ENCODE data around the gene NRTN.
"Not testable (repeated sequence)": the region's sequence is repeated elsewhere in the genome, so short reads cannot be mapped to it uniquely, and the experiment has no call there.

NRTN gene, protein sequence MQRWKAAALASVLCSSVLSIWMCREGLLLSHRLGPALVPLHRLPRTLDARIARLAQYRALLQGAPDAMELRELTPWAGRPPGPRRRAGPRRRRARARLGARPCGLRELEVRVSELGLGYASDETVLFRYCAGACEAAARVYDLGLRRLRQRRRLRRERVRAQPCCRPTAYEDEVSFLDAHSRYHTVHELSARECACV

DNA sequence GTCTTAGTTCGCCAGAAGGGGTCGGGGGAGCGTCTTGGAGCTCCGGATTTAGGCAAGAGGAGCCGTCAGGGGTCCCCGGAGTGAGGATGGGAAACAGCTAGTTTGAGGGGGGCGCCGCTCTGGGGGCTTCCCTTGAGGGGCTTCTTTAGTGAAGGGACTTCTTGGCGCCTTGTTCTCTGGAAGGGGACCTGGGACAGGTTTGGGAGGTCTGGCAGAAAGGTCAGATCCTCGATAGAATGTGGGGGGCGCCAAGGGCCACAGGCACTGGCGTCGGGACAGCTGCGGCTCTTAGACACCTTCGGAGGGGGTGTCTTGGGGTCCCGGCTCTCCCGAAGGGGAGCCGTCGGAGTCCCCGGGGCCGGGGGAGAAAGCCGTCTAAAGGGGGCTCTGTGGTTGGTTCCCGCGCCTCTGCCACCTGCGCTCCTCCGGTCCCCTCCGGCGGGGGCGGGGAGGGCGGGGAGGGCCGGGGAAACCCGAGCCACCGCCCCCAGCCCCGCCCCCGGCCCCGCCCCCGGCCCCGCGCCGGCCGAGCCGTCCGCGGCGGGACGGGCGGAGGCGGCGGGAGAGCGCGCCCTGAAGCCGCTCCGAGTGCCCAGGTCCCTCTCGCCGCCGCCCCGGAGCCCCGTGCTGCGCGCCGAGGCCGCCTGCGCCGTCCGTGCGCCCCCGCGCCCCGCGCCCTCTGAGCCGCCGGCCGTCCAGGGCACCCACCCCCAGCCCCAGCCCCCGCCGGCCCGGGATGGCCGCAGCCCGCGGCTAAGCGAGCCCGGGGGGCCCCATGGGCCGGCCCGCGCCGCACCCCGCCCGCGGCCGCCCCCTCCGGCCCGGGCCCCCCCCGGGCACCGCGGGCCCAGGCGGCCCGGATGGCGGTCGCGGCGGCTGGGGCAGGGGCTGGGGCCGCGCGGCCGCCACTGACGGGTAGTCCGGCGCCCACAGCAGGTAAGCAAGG, at the start of gene NRTN:
TSS of gene NRTN (plus strand) at position 552 of the 946 bp plus-strand sequence. CDS start 19,099 bp downstream, outside the sequence.
- DNase-seq = no peak

DNA sequence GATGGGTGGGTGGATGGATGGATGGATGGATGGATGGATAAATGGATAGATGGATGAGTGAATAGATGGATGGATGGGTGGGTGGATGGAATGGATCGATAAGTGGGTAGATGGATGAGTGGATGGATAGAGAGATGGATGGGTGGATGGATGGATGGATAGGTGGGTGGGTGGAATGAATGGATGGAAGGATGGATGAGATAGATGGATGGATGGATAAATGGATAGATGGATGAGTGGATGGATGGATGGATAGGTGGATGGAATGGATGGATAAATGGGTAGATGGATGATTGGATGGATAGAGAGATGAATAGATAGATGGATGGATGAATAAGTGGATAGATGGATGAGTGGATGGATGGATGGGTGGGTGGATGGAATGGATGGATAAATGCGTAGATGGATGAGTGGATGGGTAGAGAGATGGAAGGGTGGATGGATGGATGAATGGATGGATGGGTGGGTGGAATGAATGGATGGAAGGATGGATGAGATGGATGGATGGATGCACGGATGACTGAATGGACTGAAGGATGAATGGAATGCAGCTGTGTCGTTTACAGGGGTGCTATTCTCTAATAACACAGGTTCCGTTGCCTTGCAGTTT, 42.2 kb upstream of the NRTN start:
- DNase-seq = no peak

DNA sequence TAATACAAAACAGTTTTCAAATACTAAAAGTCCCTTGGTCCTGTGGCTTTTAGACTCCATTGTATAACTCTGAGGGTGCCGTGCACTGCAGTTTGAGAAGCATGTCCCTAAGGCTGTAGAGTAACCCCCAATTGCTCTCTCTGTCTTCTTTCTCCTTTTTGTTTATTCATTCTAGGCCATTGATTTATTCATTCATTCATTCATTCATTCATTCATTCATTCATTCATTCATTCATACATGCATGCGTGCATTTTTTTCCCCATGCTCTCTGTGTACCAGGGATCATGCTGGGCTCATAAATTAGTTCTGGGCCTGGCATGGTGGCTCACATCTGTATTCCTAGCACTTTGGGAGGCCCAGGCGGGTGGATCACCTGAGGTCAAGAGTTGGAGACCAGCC, 39.6 kb upstream of the NRTN start:
- DNase-seq = no peak

DNA sequence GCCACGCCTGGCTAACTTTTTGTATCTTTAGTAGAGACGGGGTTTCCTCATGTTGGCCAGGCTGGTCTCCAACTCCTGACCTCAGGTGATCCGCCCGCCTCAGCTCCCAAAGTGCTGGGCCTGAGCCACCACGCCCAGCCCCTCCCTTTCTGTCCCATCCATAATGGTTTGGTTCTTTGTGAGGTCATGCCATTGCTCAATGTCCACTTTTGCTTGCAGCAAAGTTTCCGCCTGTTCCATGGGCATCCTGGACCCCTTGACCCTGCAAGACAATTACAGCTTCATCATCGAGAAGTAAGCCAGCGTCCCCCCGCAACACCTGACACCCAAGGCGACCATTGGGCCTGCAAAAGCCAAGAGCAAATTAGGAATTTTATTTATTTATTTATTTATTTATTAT, 36.9 kb upstream of the NRTN start:
- DNase-seq = no peak

DNA sequence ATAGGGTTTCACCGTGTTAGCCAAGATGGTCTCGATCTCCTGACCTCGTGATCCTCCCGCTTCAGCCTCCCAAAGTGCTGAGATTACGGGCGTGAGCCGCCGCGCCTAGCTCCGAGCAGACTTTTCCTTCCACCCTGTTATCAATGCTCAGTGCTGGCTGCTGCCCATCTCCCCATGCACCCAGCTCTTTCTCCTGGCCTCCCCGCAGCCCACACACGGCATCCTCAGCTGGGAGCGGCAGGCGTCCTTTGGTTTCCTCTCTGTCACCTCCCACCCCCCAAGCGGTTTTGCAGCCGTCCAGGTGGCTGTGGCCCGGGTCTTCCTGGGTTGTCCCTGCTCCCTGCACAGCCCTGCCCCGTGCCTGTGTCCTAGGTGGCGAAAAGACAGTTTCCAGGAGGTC, 32.5 kb upstream of the NRTN start:
- no peak for DNase-seq

DNA sequence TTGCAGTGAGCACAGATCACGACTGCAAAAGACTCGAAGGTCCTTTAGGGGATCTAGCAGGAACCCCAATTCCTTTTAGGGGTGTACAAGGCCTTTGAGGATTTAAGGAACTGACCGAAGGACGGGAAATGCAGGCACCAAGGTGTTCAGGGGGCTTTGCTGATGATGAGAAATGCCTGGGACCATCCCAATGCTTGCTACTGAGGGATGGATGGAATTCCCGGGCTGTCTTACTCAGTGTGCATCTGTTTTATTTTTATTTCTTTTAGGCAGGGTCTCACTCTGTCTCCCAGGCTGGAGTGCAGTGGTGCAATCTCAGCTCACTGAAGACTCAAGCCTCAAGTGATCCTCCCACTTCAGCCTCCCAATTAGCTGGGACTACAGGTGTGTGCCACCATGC, 31.6 kb upstream of the NRTN start:
- DNase-seq = no peak

DNA sequence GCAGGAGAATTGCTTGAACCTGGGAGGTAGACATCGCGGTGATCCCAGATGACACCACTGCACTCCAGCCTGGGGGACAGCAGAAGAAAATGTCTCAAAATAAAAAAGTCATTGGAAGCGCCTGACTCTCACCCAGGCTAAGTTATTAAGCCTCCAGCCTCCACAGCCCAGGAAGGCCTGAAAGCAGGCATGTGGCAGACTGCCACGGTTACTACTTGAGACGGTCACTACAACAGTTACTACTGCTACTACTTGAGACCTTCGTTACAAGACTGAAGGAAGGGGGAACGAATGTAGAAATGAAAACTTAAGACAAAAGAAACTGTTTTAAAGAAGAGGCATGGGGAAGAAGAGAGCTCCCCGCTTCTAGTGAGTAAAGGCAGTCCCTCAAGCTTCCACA, 29.9 kb upstream of the NRTN start:
- DNase-seq = no peak

DNA sequence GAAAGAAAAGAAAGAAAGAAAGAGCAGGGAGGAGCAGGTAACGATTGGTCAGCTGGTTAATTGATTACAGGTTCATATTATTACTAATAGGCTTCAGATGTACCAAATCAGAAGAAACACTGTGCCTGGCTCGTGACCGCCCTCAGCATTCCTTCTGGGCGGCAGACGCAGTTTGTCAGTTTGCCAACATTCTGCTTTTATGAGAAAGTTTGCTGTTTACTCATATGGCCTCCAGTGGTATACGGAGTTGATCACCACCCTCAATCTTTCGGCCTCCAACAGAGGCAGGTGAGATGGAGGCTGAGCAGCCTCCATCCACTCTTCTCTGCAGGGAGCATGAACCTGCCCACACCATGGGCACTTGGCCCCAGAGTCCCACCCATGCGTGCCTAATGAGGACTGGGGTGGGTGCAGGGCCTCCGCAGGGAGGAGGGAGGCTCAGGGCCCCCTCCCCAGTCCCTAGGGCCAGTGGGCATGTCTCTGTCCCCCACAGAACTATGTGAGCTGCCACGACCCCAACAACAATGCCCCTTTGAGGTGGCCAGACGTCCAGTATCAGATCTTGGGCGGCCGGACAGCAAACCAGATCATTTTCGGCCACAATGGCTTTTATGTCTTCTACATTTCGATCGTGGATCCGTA, 29.1 kb upstream of the NRTN start:
- DNase-seq = no peak

DNA sequence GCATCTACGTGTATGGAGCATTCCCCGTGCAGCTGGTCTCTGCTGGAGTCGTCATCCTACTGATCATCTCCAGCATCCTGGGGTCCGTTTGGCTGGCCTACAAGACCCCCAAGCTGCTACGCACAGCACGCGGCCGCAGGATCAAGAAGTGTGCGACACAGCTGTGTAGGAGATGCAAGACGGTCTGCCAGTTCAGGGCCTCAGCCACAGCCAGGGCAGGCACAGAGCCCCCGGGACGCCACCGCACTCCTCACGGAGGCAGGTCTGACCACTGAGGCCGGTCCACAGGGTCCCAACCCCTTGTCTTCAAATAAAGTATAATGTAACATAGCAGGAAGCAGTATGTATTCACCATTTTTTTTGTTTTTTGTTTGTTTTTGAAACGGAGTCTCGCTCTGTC, 26.5 kb upstream of the NRTN start:
- DNase-seq = no peak

DNA sequence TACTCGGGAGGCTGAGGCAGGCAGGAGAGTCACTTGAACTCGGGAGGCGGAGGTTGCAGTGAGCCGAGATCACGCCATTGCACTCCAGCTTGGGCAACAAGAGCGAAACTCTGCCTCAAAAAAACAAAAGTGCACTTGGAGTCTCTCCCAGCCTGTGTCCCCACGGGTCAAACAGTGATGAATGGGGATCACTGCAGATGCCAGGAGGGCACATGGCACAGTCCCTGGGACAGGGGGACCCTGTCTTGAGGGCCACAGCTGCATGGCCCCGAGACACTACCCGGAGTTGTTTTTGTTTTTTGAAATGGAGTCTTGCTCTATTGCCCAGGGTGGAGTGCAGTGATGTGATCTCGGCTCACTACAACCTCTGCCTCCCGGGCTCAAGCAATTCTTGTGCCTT, 24.0 kb upstream of the NRTN start:
- not testable (repeated sequence) for DNase-seq

DNA sequence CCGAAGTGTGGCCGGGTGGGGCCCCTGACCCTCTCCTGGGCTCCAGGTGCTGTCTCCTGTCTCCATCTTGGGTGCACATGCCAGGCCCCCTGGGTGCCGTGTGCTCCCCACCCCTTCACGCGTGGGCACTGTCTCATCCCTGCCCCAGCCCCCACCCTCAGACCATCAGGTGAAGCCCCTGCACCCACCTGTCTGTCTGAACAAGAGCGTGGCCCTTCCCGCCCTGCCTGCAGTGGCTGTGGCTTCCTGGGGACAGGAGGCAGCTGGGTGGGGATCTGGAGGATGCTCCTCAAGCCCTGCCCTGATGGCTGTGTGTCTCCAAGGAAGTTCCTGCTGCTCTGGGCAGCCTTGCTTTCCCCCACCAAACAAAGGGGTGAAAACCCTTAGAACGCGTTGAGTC, 22.5 kb upstream of the NRTN start:
- DNase-seq = no peak

DNA sequence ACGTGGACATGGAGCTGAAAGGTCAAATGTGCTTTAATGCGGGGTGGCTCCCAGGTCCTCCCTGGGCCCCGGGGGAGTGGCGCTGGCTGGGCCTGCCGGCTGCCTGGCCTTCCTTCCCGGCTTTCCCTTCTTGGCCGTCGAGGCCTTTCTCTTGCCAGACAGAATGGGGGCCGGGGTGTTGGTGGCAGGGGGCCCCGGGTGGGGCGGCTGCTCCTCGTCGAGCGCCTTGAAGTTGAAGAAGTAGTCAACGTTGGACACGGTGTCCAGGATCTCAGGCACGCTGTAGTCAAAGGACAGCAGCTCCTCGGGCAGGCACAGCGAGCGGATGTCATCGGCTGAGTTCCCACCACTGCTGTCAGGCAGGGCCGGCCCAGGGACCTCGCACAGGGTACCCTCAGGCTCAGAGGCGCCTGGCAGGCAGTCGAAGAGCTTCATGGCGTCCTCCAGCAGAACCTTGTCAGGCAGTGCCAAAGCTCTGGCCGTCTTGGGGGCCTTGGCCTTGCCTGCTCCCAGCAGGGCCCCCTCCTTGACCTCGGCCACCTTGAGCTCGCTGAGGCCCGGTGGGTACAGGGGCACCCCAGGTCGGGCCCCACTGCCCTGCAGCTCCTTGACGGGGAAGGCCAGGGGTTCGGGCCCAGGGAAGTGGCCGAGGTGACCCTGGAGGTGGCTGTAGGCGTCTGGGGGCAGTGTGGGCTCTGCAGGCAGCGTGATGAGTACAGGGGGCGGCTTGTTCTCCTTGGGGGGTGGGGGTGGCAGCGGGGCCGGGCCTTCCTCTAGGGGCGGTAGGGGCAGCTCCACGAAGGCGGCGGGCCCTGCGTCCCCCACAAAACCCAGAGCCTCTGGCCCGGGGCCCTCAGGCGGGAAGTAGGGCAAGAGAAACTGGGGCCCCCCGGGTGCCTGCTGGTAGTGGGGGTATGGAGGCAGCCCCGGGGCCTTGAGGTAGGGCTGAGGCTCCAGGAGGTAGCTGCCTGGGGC, 21.6 kb upstream of the NRTN start:
- no peak for DNase-seq

DNA sequence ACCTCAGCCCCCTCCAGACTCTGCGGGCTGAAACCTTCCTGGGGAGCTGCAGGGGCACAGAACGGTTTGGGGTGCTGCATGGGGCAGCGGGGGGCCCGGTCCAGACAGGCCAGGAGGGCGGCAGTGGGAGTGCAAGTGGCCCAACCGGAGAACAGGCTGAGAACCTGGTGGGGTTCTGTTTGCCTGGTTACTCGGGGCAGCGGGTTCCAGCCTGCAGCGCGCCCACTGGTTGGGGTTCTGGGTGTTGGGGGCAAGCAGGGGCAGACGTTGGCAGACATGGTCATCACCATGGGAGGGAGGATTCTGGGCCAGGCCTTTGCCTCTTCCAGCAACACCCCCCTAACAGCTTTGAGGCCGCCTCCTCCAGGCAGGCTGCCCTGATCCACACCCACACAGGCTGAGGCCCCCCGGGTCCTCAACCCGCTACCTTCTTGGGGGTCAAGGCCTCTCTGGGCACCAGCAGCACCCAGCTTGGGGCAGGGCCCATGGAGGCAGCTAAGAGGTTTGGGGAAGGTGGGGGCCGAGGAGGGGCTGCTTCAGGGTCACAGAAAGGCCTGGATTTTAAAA, 20.2 kb upstream of the NRTN start, which contains the start of gene PRR22:
TSS of gene PRR22 (minus strand) at position 166 of the 567 bp plus-strand sequence. CDS start at position 80, 86 bp downstream.
- no peak for DNase-seq

DNA sequence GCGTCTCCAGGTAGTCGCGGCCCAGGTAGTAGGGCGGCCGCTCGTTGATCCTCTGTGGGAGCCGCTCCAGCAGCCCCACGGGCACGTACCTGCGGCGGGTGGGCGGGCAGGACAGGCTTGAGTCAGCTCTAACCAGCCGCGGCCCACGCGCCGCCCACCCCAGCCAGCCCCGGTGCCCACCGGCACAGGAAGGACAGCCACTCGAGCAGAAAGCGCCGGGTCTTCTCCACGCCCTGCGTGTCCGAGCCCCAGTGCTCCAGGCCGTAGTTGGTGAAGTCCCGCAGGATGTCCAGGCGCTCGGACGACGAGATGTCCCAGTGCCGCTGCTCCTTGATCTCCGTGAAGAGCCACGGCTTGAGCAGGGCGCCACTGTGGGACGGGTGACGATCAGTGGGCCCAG, 19.4 kb upstream of the NRTN start:
- no peak for DNase-seq

DNA sequence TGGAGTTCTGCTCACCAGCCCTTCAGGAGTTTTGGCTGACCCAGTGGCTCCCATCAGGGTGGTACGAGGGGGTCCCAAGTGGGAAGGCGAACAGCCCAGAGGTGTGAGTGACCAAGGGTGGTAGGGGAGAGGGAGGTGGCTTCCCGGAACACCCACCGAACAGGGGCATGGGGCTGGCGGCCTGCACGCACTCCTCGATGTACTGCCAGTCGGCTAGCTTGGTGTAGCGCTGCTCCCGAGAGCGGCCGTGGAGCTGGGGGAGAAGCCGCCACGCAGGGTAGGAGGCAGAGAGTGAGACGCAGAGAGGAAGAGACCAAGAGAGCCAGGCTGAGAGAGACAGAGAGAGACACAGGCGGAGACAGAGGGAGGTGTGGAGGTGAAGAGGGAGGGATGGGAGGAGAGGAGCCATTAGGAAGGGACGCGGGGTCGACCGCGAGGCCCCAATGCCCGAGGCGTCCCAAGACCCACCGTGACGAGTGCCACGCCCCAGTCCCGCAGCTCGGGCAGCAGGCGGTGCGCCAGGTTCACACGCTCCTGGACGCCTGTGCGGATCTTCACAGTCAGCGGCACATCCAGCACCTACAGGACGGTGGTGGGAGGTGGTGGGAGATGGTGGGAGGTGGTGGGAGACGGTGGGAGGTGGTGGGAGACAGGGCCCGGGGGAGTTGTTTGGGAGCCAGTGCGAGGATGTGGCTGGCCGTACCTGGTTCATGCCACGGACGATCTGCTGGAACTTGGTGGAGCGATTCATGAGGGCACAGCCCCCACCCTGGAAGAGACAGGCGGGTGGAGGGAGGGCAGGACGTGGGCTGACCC, 18.1 kb upstream of the NRTN start:
- DNase-seq = no peak

DNA sequence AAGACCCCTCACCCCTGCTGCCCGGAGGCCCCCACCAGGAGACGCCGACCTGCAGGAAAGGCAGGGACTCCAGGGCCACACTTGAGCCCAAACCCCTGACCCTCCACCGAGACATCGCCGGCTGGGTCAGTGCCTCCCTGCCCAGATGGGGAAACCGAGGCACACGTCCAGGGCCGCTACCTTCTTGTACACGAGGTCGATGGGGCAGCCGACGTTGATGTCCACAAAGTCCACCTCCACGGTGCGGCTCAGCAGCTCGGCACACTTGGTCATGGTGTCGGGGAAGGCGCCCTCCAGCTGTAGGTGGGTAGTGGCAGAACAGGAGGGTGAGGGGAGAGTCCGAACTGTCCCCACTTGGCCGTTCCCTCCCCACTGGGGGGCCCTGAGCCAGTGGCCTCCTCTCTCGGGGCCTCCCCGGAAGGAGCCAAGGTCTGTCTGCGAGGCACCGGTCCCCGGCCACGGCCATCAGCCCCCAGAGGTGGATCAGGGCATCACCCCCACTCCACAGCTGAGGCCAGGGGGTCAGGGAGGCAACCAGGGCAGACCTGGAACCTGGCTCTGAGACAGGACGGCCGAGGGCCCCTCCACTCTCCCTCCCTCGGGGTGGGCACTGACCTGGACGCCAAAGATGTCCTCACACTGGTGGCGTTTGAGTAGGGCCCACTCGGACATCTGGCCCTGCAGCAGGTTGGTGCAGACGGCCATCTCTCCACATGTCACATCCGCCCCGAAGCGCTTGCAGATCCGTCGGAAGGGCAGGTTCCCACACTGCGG, 17.3 kb upstream of the NRTN start:
- DNase-seq = no peak

DNA sequence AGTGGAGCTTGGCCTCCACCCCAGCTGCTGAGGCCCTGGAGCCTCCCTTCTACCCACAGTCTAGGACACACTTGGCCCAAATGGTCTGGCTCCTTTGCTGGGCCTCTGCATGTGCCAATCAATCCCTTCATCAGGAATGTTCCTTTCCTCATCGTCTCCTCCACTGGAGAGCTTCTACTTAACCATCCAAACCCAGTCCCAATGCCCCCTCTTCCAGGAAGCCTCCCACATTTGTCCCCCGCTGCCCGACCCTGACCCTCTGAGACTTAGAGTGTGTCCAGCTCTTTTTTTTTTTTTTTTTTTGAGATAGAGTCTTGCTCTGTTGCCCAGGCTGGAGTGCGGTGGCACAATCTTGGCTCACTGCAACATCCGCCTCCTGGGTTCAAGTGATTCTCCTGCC, 16.4 kb upstream of the NRTN start:
- no peak for DNase-seq

DNA sequence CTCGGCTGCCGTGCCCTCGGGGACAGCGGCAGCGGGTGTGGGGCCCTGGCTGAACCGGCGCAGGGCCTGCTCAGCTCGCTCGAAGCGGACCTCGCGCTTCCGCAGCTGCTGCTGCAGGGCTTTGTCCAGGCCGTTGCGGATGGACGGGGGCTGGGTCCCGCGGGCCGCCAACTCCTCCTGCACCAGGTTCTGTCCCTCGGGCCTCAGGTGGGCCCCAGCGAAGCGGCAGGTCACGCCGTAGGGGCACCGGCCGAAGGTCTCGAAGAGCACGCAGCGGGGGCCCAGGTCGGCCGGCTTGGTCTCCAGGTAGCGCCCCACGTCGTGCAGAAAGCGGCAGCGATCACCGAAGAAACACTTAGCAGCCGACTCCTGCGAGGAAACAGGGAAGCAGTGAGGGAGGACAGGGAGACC, 15.5 kb upstream of the NRTN start:
- DNase-seq = no peak

DNA sequence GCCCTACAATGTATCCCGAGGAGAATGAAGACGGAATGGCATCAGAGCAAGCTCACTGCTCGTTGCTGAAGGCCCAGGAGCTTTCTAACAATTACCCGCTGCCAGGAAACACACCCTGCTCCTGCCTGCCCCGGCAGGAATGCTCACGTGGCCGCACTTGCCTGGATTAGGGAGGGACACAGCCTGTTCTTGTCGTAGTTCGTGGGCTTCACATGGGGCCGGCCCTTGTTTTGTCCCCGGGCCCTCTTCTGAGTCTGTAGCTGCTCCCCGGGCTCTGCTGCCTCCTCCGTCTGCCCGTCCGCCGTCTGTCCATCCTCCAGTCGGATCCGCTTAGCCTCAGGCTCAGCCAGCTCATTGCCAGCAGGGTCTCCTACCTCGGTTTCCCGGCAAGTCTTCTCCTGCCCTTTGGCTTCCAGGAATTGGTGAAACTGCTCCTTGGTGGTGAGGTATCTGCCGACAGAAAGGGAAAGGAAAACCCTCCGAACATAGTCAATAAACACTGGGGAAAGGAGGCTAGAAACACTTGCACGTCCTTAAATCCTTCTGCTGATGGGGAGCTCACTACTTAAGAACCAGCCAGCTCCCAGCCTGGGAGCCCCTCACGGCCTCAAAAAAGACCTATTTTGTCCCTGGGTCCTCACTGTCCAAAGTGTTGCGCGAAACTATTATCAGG, 14.8 kb upstream of the NRTN start:
- no peak for DNase-seq
